Measurements from ENCODE around the gene PCDHAC2.

PCDHAC2 gene

DNA sequence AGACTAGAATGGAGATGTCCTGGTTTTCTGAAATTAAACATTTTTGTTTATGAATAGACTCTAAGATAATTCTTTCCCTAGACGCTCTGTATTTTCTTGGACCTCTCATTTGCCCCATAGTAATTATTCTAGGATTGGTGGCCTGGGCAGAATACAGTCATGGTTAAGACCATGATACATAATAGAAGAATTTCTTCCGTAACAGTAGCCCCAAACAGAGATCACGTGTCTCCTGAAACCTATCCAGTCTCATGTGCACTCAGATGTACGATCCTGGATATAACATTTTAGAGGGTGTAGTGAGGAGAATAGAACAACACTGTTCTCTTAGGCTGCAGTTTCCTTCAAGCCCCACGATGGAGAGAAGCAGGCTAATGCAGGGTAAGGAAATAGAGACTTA is 22.3 kb downstream of the PCDHAC2 start:
- no peak for DNase-seq

DNA sequence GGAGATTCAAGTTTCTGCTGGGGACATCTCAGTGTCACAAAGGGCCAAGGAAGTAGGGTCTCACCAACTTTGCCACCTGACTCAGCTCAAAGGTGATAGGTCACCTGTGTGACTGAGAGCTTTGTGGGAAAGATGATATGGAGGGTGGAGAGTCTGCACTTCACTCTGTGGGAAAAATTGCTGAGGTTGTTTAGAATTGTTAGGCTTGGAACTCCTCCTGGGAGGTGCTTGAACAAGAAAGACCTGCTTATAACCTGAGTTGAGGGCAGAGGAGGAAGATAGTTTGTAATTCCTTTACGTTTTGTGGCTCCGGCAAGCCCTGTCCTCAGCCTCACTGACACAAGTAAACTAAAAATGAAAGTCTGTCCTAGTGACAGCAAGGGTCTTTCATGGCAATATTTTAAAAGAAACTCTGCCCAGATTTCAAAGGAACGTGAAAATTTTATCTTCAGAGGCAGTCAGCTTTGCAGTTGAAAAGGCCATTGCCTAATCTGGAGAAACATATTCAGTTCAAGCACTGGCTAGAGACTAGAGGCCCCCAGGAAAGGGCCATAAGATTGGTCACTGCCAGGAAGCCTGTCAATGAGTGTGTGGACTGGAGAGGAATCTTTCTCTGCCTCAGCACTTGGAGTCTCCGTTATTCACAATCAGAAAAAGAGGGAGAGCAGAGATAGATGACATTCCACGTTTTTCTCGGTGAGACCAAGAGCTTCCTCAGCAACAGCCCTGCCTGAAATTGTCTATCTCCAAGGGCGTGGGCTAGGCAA is 23.2 kb downstream of the PCDHAC2 start:
- no peak for DNase-seq

DNA sequence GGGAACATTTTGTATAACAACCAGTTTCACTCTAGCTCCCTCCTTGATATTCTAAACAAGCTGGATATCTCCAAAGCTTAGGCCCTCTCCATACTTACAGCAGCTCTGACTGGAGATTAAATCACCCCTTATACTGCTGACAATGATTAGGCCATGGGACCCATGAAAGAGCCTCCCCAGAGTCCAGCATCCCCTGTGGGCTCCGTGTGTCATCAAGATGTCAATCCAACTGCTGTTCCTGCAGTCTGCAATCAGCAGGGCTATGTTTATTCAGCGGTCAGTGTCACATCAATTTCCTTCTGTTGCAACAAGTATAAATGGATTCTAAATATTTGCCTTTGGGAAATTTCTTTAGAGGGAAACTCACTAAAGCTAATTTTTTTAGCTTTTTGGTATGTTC is 26.6 kb downstream of the PCDHAC2 start:
- no peak for DNase-seq

DNA sequence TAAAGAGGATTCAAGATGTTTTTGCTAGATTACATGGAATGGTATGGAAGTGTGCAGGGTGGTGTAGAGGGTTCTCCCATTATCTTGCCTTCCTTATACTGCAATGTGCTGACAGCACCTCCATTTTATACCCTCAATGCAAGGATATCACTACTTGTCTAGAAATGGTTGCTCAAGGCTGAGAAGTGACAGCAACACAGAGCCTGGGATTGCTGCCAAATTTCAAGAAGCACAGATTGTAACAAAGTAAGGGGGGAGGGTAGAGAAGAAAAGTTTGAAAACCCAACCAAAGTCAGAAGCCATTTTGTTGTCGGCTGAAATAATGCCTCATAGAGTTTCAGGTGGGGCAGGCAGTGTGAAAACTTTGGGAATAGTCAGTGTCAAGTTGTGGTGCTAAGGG is 29.8 kb downstream of the PCDHAC2 start:
- no peak for DNase-seq

DNA sequence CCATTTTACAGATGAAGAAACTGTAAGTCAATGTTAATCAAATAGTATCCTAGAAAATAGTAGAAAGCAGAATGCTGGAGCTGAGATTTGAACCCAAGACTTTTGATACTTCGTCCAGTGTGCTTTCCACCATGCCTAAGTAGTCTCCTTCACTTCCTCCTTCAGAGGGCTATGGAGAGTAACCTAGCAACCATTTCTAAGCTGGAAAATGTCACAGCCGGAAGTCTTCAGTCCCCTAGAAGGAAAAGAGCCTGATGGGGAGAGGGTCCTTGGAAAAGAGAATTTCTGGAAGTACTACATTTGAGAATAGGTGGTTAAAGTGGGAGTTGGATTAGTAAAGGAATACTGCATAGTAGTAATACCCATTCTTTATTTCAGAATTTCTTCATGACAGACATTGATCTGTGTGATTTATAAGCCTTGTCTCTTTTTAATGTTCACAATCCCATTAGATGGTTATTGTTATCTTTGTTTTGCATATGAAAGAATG is 32.7 kb downstream of the PCDHAC2 start:
- DNase-seq, result no peak

DNA sequence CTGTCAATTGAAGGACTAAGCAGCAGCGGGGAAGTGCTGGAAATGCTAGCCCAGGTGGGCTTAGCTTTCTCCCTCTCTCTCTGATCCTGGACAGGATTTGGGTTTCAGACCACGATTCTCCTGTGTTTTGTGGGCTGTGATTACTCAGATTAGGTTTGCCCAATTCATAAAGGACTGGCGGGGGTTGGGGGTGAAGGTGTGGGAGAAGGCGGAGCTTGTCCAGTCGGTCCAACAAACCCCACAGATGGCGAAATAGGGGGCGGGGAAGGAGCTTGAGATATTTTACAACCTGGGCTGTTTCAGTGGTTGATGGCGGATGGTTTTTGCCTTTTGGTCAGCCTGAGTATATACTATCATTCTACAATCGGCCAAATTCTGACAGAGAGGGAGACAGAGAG is 35.2 kb downstream of the PCDHAC2 start:
- no peak for DNase-seq

DNA sequence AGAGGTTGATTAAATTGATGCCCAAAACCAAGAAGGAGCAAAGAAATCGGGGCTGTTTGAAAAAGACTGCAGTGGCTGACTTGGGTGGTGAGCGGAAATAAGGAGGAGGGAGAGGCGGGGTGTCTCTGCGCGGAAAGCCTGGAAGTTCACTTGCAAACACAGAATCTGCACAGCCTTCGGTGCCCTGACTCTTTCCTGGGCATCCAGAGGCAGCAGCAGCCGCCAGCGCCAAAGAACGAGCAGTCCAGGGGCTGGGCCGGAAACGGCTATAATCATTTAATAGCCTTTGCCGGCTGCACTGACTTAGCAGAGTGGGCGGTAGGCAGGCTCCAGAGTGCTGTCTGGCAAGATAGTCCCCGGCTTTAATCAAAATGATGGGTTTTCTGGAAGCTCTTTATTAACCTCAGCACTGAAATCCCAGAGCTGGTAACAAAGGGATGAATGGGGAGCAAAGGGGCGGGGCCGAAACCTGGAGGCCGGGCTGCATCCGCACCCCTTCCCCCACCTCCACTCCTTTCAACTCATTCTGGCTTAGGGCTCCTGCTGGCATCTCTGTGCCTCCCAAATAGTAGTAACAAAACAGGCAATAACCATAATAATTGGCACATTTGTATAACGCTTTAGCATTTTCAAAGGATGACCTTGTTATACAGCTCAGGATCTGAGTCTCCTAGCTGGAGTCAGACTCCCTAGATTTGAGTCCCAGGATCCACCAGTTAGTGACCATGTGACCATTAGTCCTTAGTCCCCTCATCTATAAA is 35.7 kb downstream of the PCDHAC2 start:
- no peak for DNase-seq

DNA sequence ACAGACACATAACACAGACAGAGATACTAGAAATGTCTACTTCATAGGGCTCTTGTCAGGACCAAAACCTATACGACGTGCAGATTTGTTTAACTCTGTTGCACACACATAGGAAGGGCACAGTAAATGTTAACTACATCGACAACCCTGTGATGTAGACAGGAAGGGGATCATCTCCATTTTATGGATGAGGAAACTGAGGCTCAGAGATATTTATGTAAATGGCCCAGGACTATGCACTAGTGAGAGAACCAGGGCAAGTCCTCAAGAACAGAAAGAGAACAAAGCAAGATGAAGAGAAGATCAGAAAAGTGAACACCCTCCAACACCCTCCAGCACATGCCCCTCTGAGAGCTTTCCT is 36.3 kb downstream of the PCDHAC2 start:
- no peak for DNase-seq

DNA sequence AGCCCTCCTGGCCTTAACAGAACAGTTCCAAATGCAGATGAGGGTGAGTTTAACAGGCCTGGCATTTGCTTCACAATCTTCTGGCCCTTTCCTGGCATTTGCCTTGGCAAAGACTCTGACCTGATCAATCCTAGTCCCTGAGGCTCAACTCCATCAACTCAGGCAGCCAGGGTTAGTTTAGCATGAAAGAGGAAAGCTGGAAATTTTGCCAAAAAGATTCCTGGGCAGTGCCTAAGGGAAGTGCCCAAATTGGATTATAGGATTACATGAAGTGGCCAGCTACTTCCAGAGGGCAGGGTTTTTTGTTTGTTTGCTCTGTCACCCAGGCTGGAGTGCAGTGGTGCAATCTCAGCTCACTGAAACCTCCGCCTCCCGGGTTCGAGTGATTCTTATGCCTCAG is 36.8 kb downstream of the PCDHAC2 start:
- no peak for DNase-seq

DNA sequence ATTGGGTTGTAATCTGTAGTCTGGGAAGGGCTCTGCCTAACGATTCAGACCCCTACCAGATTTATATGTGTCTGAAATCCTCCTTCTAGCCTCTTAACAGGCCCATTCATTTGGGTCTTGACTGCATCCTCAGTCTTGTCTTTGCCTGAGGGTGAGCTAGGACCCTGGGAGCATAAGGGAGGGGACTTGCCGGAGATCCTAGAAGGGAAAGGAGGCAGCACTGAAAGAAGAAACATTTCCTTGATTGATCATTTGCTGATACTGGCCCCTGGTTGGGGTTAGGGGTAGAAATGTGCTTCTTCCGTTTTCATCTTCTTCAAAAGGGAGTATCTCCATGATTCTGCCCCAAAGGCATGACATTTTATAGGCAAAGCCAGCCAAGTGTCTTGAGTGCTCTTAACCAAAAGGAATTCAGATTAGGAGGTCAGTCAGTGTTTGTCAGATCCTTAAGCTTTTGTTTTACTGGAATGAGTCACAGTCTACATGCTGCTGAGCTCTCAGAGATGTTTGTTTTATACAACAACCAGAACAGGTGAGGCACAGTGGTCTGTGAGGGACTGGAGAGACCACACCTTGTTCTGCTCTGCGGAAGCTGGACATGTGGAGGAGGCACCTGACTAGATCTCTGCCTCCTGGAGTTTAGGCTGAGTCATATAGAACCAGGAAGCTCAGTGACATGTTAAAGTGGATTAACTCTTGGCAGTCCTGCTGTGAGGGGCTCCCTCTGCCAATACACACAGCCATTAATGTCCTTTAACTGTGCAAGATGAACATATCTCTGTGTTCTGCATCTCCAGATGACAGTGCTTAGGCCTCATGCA is 37.7 kb downstream of the PCDHAC2 start:
- no peak for DNase-seq

DNA sequence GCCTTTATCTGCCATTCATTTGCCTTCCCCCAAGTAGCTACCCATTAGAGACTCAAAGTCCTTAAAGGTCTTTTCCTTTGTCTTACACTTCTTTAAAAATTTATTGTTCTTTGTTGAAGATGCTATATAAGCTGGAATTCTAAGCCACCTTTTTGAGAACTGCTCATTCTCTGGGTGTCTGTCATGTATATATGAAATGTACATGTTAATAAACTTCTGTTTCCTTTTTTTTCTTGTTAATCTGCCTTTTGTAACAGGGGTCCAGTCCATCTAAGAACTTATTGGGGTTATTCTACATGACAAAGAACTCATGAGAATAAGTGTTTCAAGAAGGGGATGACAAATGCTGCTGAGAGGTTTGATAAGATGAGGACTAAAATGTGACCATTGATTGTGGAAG is 41.5 kb downstream of the PCDHAC2 start:
- DNase-seq, result no peak

DNA sequence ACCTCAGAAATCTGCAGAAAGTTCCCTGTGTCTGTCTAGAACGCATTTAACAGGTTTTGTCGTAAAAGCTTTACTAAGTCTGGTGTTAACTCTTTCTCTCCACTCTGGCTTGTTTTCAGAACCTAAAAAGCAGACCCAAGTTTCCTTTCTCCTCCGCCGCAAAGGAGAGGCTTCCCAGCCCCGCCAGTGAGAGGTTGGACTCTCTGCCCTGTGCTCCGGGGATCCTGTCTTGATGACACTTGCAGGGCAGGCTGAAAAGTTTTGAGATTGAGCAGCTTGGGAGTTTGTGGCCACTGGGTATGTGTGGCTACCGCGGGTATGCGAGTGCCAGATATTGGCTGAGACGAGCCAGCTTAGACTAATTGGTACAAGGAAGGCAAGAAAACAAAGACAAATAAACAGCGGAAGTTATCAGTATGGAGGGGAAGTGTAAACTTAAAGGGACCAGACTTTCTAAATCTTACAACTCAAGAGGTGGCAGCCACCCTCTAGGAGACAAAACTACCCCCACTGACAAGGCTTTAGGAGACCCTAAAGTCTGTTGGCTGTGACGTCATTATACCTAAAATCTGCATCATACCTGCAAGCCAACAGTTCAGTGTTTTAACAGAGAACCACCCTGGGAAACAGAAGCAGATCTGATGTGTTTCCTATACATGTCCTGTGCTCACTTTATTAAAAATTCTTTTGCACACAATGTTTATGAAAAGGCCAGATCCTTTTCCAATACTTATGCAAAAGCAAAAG is 43.9 kb downstream of the PCDHAC2 start:
- DNase-seq, result no peak

DNA sequence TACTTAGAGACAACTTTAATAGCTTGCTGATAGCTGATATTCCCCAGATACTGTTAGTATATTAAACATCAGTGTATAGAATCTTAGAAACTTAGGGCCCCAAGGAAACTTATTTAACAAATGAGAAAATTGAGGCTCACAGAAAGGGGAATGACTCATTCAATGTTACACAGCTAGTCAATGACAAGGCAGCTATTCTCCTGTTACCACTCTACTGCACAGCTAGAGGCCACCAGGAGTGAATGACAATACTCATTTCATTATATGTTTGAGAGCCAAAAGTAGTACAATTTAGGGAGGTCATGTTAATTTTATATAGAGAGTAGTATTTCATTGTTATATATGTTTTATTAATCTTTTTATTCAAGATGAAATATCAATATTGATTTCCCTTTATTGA is 51.7 kb downstream of the PCDHAC2 start:
- no peak for DNase-seq

Measured in T-helper 2 cell (primary cell).